COLO668 (cell line): ENCODE measurements around the gene PLIN4.
A peak's percentile ranks its signal among the peaks of the same experiment; 100 is the strongest.

ENCODE experiments used
- DNase-seq: peaks from one replicate; lab custom pipeline; 2025; ENCODE audit not compliant: unreplicated experiment; lab: John Stamatoyannopoulos, UW

The PLIN4 gene

DNA sequence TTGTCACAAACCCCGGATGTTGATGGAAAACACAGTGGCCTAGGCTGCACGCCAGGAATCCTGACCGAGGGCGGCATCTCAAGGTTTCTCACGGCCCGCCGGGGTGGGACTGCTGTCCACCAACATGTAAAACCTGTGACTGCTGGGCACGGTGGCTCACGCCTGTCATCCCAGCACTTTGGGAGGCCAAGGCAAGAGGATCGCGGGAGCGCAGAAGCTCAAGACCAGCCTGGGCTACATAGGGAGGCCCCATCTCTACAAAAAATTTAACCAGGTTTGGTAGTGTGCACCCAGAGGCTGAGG, 11.2 kb downstream of the PLIN4 start:
- no peak for DNase-seq

GRCh38 chr19:4506449-4507149, 11.7 kb downstream of the PLIN4 start:
- DNase-seq: no peak

DNA sequence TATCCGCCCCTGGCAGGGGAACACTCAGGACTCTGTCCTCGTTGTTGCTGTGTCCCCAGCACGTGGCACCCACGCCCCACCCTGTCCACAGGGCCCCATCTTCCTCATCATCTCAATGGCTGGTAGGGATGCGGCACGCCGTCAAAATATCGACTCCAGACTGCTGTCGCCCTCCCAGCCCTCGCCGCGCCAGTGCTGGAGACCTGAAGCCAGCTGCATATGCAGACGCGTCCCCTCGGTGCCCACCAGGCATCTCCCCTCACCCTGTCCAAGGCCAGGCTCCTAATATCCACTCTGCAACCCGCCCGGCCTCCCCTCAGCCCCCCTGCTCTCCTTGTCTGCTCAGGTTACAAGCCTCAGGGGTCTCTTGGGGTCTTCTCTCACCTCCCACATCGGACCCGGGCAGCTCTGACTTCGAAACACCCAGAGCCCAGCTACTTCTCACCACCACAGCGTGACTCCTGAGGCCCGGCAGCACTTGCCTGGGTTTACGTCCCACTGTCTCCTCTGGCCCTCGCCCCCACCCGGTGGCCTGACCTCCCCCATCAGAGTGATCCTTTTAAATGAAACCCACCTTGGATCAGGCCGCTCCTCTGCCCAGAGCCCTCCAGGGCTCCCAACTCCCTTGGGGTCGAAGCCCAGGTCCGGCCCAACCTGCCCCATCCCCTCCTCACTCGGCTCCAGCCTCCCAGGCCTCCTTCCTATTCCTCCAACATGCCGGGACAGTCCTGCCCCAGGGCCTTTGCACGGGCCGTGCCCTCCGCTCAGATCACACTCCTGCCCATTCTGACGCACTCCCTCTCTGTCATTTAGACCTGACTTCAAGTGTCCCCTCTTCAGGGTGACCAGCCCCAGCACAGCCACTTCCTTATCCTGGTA, 12.5 kb downstream of the PLIN4 start:
- no peak for DNase-seq

DNA sequence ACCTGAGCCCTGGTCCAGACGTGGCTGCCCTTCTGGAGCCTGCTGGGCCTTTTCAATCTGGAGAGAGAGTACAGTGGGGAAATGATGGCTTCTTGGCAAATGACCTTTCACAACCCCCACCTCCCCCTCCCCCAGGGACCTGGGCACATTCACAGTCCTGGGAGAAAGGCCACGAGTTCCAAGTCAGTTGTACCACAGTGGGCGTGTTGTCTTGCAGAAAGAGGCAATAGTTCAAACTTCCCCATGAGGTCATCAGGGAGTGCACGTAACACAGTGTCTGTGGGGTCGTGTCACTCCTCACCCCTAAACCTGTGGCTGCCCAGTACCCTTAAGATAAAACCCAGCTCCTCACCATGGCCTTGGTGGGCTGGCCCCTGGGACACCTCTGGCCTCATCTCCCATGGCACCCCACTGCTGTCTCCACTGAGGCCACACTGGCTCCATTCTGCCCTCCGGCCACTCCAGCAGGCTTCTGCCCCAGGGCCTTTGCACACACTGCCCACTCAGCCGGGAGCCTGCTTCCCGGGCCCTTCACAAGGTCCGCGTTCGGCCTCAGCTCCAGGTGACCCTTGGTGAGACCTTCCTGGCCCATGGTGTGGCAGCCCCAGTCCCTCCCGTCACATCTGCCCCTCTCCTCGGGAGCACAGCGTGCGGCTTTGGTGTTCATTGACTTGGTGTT, 13.3 kb downstream of the PLIN4 start:
- DNase-seq: no peak

DNA sequence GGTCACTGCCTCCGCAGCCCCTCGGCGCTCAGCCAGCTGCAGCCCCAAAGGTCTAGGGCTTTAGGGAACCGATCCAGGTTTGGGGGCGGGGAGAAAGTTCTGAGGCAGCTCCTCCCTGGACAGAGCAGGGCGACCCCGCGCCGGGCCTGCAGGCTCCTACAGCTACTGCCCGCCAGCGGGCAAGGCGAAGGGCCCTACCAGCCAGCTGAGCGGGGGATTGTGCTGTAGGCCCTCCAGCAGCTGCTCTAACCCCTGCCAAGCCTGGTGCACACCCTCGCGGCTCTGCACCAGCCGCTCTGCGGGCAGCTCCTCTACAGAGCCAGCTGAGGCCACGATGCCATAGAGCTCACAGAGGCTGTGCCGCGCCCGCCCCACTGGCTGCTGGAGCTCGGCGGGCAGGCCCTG, 14.0 kb downstream of the PLIN4 start:
- DNase-seq: no peak

- no peak for DNase-seq
These were observed 14.5 kb downstream of the PLIN4 start for GRCh38 chr19:4503825-4504170.

- no peak for DNase-seq
These were observed 15.0 kb downstream of the PLIN4 start for GRCh38 chr19:4503132-4503824.

DNA sequence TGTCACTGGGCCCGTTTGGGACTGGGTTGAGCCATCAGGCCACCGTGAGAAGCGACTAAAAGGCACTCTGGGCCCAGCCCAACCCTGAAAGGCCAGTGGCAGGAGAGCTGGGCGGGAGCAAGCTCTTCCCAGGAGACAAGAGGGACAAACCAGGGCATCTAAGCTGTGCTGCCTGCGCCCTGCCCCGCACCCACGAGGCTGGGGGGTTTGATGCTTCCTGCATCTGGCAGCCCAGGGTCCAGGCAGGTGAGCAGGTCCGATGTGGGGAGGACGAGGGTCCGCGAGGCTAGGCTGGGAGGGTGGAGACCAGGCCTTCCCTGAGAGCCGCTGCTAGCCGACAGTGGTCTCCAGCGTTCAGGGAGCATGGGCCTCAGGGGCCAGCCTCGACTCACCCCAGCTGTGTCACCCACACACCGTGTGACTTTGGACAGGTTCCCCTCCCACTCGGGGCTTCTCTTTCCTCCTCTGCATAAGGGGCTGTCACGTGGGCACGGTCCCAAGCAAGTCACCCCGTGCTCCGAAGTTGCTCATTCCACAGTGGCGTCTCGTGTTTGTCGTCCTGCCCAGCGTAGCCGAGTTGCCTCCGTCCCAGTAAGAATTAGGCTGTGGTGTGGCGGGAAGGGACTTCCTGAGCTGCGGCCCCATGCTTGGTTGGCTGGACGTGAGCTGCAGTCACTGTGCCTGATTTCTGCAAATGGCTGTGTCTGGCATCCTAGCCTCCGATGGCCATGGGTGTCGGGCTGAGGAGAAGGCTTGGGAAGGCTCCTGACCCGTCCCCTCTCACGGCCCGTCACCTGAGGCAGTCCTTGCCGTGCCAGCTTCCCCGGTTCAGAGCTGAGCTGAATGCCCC, 15.8 kb downstream of the PLIN4 start:
- DNase-seq: no peak

- no peak for DNase-seq
These were observed 16.6 kb downstream of the PLIN4 start for GRCh38 chr19:4501691-4502090.

DNA sequence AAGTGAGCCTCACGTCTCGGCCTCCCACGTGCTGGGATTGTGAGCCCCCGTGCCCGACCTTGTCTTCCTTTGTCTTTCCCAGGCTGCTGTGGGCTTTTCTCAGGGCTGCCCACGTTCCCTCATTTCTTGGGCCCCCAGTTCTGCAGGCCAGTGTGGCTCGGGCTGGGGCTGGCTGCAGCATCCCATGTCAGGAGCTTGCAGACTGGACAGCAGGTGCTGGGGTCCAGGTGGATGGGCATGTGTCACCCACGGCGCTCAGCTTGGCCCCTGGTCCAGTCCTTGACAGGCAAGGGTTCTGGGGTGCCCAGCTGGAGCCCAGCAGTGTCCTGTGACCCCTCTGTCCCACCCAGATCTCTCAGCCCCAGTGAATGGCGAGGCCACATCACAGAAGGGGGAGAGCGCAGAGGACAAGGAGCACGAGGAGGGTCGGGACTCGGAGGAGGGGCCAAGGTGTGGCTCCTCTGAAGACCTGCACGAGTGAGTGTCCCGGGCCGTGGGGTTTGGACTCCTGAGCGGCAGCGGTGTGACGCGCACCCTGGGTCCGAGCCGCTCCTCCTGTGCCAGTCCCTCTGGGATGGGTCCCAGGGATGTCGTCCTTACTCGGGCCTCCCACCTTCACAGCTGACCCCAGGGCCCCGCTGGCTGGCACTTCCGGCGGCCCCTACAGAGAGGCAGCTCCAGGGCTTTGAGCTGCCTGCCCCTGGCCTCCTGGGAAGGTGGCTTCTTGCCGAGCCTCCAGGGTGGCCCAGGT, 17.3 kb downstream of the PLIN4 start:
- no peak for DNase-seq

GRCh38 chr19:4499855-4500254, 18.4 kb downstream of the PLIN4 start:
- no peak for DNase-seq

DNA sequence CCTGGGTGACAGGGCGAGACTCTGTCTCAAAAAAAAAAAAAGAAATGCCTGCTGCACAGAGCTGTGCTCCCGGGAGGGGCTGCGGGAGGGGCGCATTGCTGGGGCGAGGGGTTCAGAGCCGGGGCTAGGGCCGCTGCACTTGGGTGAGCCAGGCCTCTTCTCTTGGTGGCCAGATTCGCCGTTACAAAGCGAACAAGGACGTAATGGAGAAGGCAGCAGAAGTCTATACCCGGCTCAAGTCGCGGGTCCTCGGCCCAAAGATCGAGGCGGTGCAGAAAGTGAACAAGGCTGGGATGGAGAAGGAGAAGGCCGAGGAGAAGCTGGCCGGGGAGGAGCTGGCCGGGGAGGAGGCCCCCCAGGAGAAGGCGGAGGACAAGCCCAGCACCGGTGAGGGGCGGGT, 19.0 kb downstream of the PLIN4 start:
- DNase-seq: no peak

DNA sequence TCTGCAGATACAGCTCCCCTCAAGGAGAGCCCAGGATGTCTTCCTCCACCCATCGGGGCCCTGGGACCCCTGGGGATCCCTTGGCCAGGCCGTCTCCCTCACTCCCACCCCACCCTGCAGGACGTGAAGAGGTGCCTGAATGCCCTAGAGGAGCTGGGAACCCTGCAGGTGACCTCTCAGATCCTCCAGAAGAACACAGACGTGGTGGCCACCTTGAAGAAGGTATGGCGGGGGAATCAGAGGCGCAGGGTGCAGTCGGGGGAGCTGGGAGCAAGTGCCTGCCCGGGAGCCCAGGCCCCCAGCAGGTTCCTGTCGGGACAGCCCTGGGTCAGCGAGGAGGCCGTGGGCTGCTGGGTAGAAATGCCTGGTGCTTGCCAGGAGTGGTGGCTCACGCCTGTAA, 19.6 kb downstream of the PLIN4 start:
- no peak for DNase-seq

GRCh38 chr19:4497770-4498389, 20.4 kb downstream of the PLIN4 start:
- DNase-seq: no peak

GRCh38 chr19:4496304-4496703, 22.0 kb downstream of the PLIN4 start:
- no peak for DNase-seq

DNA sequence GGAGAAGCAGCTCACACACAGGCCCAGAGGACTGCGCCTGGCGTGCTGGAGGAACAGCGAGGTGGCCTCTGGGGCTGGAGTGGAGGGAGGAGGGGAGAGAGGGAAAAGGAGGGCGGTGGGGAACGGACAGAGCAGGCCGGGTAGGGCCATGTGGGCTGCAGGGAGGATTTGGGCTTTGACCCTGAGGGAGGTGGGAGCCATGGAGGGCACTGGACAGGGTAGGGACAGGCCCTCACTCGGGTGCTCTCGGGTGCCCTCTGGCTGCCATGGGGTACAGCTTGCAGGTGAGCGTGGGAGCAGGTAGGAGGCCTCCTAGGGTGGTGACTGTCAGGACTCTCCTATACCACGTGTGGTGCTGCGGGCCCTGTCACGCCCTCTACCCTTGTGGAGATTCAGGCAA, 22.8 kb downstream of the PLIN4 start:
- DNase-seq: peak; percentile 16

GRCh38 chr19:4494691-4495064, 23.6 kb downstream of the PLIN4 start:
- no peak for DNase-seq

- DNase-seq: no peak
These were observed 24.2 kb downstream of the PLIN4 start for GRCh38 chr19:4493929-4494690.
